Loucy (cell line): Measurements from ENCODE around the gene PKP1.

Experiments
- H2AFZ ChIP-seq: fragments of 200-600 bp; sonication (generic); 2 replicates; pipeline ENCODE4 v1.6.0; 2016; ENCODE audit warnings: antibody characterized with exemption, mild to moderate bottlenecking, low read length, moderate library complexity
- H3F3A ChIP-seq: fragments of 200-600 bp; 2 replicates; pipeline ENCODE4 v1.6.0; 2016; ENCODE audit warnings: antibody characterized with exemption, low read depth, mild to moderate bottlenecking
- H3K27me3 ChIP-seq: fragments of 200-600 bp; sonication (generic); 2 replicates; pipeline ENCODE4 v1.6.1; 2014; ENCODE audit warnings: low read length, mild to moderate bottlenecking; ENCODE audit not compliant: insufficient read depth, poor library complexity, severe bottlenecking
- H3K36me3 ChIP-seq: fragments of 200-600 bp; sonication (generic); 2 replicates; pipeline ENCODE4 v1.6.1; 2016; ENCODE audit warnings: low read length; ENCODE audit not compliant: insufficient read depth
- H3K4me1 ChIP-seq: fragments of 200-600 bp; sonication (generic); 2 replicates; pipeline ENCODE4 v1.5.1; 2014; ENCODE audit warnings: low read length, mild to moderate bottlenecking; ENCODE audit not compliant: insufficient read depth, poor library complexity, severe bottlenecking
- H3K4me2 ChIP-seq: fragments of 200-600 bp; sonication (generic); 2 replicates; pipeline ENCODE4 v1.6.0; 2014; ENCODE audit warnings: antibody characterized with exemption, low read length, low read depth, mild to moderate bottlenecking; ENCODE audit not compliant: poor library complexity, severe bottlenecking
- H3K4me3 ChIP-seq: fragments of 200-600 bp; sonication (generic); 2 replicates; pipeline ENCODE4 v1.5.1; 2014; ENCODE audit warnings: low read length, mild to moderate bottlenecking, mixed read lengths; ENCODE audit not compliant: poor library complexity, severe bottlenecking
- H3K79me2 ChIP-seq: fragments of 200-600 bp; sonication (generic); 2 replicates; pipeline ENCODE4 v1.6.1; 2014; ENCODE audit warnings: low read length; ENCODE audit not compliant: insufficient read depth
- H3K9ac ChIP-seq: fragments of 200-600 bp; sonication (generic); 2 replicates; pipeline ENCODE4 v1.6.0; 2014; ENCODE audit warnings: mild to moderate bottlenecking, low read depth, low read length, moderate library complexity; ENCODE audit not compliant: poor library complexity, severe bottlenecking
- H3K9me2 ChIP-seq: fragments of 200-600 bp; sonication (generic); replicated peaks from 2 replicates; pipeline ENCODE4 v1.6.1; 2016; ENCODE audit warnings: low read depth, low read length, mixed read lengths
- H3K9me3 ChIP-seq: fragments of 200-600 bp; sonication (generic); 2 replicates; pipeline ENCODE4 v1.6.1; 2014; ENCODE audit warnings: mild to moderate bottlenecking, antibody characterized with exemption, low read length, low read depth; ENCODE audit not compliant: insufficient read depth
- H4K20me1 ChIP-seq: fragments of 200-600 bp; sonication (generic); 2 replicates; pipeline ENCODE4 v1.6.0; 2014; ENCODE audit warnings: antibody characterized with exemption, low read length, mild to moderate bottlenecking; ENCODE audit not compliant: insufficient read depth, poor library complexity, severe bottlenecking
- CTCF ChIP-seq: fragments of 200-600 bp; sonication (generic); conservative IDR thresholded peaks from 2 replicates; pipeline ENCODE4 v1.5.1; 2014; ENCODE audit warnings: mild to moderate bottlenecking, antibody characterized with exemption, low read length
- EZH2phosphoT487 ChIP-seq: fragments of 200-600 bp; IDR thresholded peaks from 2 replicates; pipeline ENCODE4 v1.6.1; 2018; ENCODE audit warnings: antibody characterized with exemption, mild to moderate bottlenecking, moderate library complexity, borderline replicate concordance

Gene PKP1

DNA sequence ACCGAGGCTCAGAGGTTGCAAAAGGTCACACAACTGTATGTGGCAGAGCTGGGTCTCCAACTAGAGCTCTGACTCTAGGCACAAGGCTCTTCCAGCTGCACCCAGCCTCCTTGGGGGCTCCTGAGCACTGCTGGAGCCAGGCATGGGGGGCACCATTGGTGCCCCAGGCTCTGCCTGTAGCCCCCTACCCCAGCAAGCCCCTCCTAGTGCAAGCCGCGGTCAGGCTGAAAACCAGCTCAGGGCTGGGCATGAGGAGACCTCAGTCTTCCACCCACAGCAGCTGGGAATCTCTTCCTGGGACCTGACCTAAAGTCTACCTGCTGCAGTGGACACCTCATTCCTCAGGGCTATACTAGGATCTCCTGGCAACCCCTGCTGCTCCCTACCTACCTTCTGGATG is 79.6 kb downstream of the PKP1 start:
- H3K9ac ChIP-seq: no peak overlapping the region
- TF ChIP-seq CTCF: no peak
- TF ChIP-seq EZH2phosphoT487: no peak
- H4K20me1 ChIP-seq: no peaks in the 10 kb centered on the region
- no peaks in the 10 kb centered on the region for H3K9me3 ChIP-seq
- H3K4me1 ChIP-seq: no peaks in the 10 kb centered on the region
- H3K27me3 ChIP-seq: no peaks in the 10 kb centered on the region
- H3K36me3 ChIP-seq: no peaks in the 10 kb centered on the region
- H3K4me3 ChIP-seq: no peak overlapping the region
- no peaks in the 10 kb centered on the region for H3K9me2 ChIP-seq
- no peak overlapping the region for H2AFZ ChIP-seq
- H3K79me2 ChIP-seq: no peaks in the 10 kb centered on the region
- H3F3A ChIP-seq: no peaks in the 10 kb centered on the region
- H3K4me2 ChIP-seq: no peak overlapping the region

DNA sequence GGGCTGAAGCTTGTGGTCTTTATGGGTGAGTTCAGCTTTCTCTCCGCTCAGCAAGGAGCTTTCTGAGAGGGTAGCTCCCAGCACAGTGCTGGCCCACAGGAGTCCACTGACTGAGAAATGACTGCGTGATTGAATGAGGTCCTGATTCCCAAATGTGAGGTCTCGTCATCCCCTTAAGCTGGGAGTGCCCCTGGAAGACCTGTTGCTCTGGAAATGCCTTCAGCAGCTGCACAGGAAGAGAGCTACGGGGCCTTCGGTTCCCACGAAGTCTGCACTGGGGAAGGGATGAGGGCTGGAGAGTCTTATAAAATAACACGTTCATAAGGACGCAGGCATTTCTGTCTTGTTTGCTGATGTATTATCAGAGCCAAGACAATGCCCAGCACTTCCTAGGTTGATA is 80.2 kb downstream of the PKP1 start:
- no peaks in the 10 kb centered on the region for H3K4me1 ChIP-seq
- H3K36me3 ChIP-seq: no peaks in the 10 kb centered on the region
- H3K9me2 ChIP-seq: no peaks in the 10 kb centered on the region
- no peaks in the 10 kb centered on the region for H4K20me1 ChIP-seq
- H3F3A ChIP-seq: no peaks in the 10 kb centered on the region
- no peaks in the 10 kb centered on the region for H3K9me3 ChIP-seq
- H3K9ac ChIP-seq: no peak overlapping the region
- no peak overlapping the region for H3K4me3 ChIP-seq
- no peak overlapping the region for H2AFZ ChIP-seq
- H3K4me2 ChIP-seq: no peak overlapping the region
- H3K27me3 ChIP-seq: no peaks in the 10 kb centered on the region
- TF ChIP-seq CTCF (no peak), EZH2phosphoT487 (no peak)
- no peaks in the 10 kb centered on the region for H3K79me2 ChIP-seq

DNA sequence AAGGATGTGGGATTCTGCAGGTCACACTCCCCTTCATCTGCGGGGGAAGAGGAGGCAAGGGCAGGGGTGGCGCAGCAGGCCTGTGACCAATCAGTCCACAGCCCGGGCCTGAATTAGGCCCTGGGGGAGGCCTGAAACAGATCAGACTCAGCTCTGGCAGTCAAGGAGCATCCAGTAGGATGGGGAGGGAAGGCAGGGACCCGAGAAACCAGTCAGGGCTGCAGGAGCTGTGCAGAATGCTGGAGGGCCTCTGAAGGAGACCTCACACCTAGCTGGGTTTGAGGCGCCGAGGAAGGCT is 81.5 kb downstream of the PKP1 start:
- TF ChIP-seq EZH2phosphoT487: no peak
- no peak for TF ChIP-seq CTCF
- H4K20me1 ChIP-seq: no peaks in the 10 kb centered on the region
- no peak overlapping the region for H3K4me2 ChIP-seq

More for the DNA sequence above, 81.5 kb downstream of the PKP1 start:
- H3K9me2 ChIP-seq: no peaks in the 10 kb centered on the region
- H3K4me3 ChIP-seq: no peak overlapping the region
- H3K27me3 ChIP-seq: no peaks in the 10 kb centered on the region
- no peaks in the 10 kb centered on the region for H3F3A ChIP-seq
- H3K9ac ChIP-seq: no peak overlapping the region
- no peaks in the 10 kb centered on the region for H3K79me2 ChIP-seq
- no peak overlapping the region for H2AFZ ChIP-seq
- H3K9me3 ChIP-seq: no peaks in the 10 kb centered on the region
- no peaks in the 10 kb centered on the region for H3K36me3 ChIP-seq
- no peaks in the 10 kb centered on the region for H3K4me1 ChIP-seq
